Myocyte (in vitro differentiated cells): Measurements from ENCODE around the gene TEX53. TPM values are rescaled to one million over a fixed set of nuclear protein-coding genes. Genes with fewer than 3 reads are reported as not detected.

Experiments
- DNase-seq: peaks from one replicate; pipeline ENCODE4 v3.0.0-alpha.2; 2012; ENCODE audit warnings: low read depth
- total RNA-seq: library from RNA; depleted of rRNA; stranded (reverse); fragments of >200 nt; gene quantifications from 2 replicates; pipeline ENCODE4 v1.2.3, GENCODE V29; 2014

Gene TEX53
- total RNA-seq, 1 donor from 2014 or later: not detected

- DNase-seq: no peak
These were observed 22.8 kb upstream of the TEX53 start for GRCh38 chr9:114680259-114681001.

GRCh38 chr9:114678795-114679194, 21.2 kb upstream of the TEX53 start:
- no peak for DNase-seq

- no peak for DNase-seq
These were observed 20.5 kb upstream of the TEX53 start for GRCh38 chr9:114678130-114678529.

- peak; percentile 79 for DNase-seq
These were observed 19.8 kb upstream of the TEX53 start for GRCh38 chr9:114677418-114677817.

- DNase-seq: no peak
These were observed 19.3 kb upstream of the TEX53 start for GRCh38 chr9:114676901-114677300.

GRCh38 chr9:114674798-114675540, 17.4 kb upstream of the TEX53 start:
- DNase-seq: peak; percentile 60

- DNase-seq: no peak
These were observed 16.6 kb upstream of the TEX53 start for GRCh38 chr9:114674076-114674797.

- no peak for DNase-seq
These were observed 14.0 kb upstream of the TEX53 start for GRCh38 chr9:114671605-114672004.

GRCh38 chr9:114669961-114670360, 12.4 kb upstream of the TEX53 start:
- DNase-seq: no peak

- DNase-seq: no peak
These were observed 10.5 kb upstream of the TEX53 start for GRCh38 chr9:114668146-114668545.

- no peak for DNase-seq
These were observed 9.2 kb upstream of the TEX53 start for GRCh38 chr9:114666851-114667250.

- no peak for DNase-seq
These were observed 8.8 kb upstream of the TEX53 start for GRCh38 chr9:114666401-114666800.

- DNase-seq: no peak
These were observed 6.6 kb upstream of the TEX53 start for GRCh38 chr9:114664181-114664580.

- DNase-seq: peak; percentile 40
These were observed 4.7 kb upstream of the TEX53 start for GRCh38 chr9:114662081-114662989.

GRCh38 chr9:114656301-114656700, 1.3 kb downstream of the TEX53 start:
- DNase-seq: no peak

GRCh38 chr9:114655689-114656088, 1.9 kb downstream of the TEX53 start:
- no peak for DNase-seq

- DNase-seq: peak; percentile 84
These were observed 3.9 kb downstream of the TEX53 start for GRCh38 chr9:114653556-114654159.

GRCh38 chr9:114652776-114653555, 4.6 kb downstream of the TEX53 start:
- no peak for DNase-seq

- DNase-seq: peak; percentile 3
These were observed 13.7 kb downstream of the TEX53 start for GRCh38 chr9:114643896-114644295.

GRCh38 chr9:114643001-114643400, 14.6 kb downstream of the TEX53 start:
- no peak for DNase-seq
